Posterior cingulate gyrus (tissue), 11 donors: Measurements from ENCODE around the gene BPIFB1.

Experiments used
- DNase-seq, 10 donors: peaks; one replicate each; pipeline versions ENCODE4 v3.0.0 to v3.0.0-alpha.2; 2020 to 2021; ENCODE audit warnings: mixed read lengths in 3 of 10
- intact Hi-C: fragments of 100-400 bp; cut with DNase I; formaldehyde crosslinking; loops from one replicate; pipeline ENCODE4 v1.15.1; 2023

BPIFB1 gene

DNA sequence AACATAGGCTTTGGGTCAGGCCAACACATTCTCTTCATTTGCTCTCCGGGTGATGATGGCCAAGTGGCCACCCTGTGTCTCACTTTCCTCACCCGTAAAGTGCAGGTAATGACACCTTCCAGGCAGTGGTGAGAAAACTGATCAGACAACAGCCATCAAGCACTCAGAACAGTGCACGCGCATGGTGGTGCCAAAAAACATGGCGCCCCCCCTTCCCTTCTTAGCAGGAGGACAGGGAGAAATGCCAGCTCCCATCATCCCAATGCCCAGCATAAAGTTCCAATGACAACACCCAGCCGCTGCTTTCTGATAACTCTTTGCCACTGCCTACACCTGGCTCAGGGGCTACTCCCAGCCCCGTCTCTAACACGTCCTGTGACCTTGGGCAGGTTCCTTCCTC lies 8.4 kb downstream of the BPIFB1 start:
- intact Hi-C loops, result no loop called here

DNA sequence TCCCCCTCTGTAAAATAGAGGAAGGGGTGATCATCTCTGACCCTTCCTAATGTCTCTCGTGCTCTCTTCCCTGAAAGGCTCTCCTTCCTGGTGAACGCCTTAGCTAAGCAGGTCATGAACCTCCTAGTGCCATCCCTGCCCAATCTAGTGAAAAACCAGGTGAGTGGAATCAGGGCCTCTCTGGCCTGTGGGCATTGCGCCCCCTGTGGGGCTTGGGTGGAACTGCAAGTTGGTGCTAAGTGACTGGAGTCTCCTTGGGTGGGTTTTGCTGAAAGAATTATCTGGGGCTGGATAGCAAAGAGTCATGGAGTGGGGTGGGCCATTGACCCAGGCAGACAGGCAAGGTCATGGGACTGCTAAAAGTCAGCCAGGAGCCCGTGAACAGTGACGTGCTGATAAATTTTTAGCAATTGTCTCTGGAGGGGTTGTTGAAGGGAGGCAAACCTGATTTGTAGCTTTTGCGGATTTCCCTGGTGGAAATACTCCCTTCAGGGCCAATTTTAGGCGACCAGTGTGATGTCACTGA lies 8.9 kb downstream of the BPIFB1 start:
- intact Hi-C loops, result no loop called here

More for the DNA sequence above, 8.4 kb downstream of the BPIFB1 start:
- peak in 2 of 10 donors; percentile 53 for DNase-seq

DNA sequence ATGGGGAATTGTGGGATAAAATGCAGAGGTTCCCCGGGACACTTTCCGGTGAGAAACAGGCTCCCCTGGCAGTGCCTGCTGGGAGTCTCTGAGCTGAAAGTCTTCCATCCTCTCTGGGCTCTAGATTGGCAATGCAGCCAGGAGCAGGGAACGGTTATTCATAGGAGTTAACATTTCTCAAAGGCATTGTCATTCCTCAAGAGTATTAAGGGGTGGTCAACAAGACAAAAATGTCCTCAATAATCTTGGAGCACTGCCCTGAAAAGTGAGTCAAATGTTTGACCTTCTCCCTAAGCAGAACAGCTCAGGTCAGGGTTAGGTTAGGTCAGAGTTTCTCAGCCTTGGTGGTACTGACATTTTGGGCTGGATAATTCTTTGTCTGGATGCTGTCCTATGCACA lies 13.2 kb downstream of the BPIFB1 start:
- intact Hi-C loops, result loop anchor here (5.0 kb wide), 1 partner anchor 34 kb away; no protein-coding TSS in a partner anchor

More for the DNA sequence above, 8.9 kb downstream of the BPIFB1 start:
- DNase-seq, result peak in 7 of 10 donors; percentile 30 to 94 (median 66)

DNA sequence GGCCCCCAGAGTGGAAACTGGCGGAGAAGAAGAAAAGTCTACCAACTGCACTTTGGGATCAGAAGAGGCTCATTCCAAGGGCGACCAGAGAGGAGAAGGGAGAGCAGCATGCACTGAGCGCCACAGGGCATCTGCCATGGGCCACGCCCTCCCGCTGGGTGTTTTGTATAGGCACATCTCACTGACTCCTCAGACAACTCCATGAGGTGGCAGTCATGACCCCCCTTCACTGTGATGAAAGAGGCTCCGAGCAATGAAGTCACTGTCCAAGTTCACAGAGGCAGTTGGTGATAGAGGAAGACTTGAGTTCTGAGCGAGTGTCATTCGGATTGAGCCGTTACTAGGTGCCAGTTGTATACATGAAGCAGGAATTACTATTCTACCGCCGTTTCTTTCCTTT lies 15.4 kb downstream of the BPIFB1 start:
- intact Hi-C loops, result loop anchor here (2.0 to 5.0 kb wide), 2 partner anchors 36 to 396 kb away; no protein-coding TSS in a partner anchor
- no peak for DNase-seq

More for the DNA sequence above, 13.2 kb downstream of the BPIFB1 start:
- no peak for DNase-seq

DNA sequence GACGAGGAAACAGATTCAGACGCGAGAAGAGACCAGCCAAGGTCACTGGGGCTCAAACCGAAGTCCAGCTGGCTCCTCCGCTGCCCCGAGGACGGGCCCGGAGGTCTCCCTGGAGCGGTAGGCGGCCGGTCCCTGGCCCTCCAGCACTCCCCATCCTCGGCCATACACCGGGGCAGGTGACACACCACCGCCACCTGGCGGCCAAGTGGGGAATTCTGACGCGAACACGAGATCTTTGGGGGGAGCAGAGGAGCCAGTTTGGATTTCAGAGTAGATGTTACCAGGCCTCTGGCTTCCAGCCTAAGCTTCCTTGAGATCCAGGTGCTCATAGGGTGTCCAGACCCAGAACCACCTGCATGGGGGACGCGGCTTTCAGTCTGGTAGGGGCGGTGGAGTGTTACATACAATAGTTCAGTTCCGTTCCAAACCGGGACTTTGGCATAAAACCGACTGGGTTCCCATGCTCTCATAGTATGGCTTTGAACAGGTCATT lies 16.1 kb downstream of the BPIFB1 start:
- intact Hi-C loops, result loop anchor here (1.0 to 5.0 kb wide), 3 partner anchors 37 to 396 kb away; no protein-coding TSS in a partner anchor
- peak; percentile 41 to 96 (median 78) for DNase-seq

DNA sequence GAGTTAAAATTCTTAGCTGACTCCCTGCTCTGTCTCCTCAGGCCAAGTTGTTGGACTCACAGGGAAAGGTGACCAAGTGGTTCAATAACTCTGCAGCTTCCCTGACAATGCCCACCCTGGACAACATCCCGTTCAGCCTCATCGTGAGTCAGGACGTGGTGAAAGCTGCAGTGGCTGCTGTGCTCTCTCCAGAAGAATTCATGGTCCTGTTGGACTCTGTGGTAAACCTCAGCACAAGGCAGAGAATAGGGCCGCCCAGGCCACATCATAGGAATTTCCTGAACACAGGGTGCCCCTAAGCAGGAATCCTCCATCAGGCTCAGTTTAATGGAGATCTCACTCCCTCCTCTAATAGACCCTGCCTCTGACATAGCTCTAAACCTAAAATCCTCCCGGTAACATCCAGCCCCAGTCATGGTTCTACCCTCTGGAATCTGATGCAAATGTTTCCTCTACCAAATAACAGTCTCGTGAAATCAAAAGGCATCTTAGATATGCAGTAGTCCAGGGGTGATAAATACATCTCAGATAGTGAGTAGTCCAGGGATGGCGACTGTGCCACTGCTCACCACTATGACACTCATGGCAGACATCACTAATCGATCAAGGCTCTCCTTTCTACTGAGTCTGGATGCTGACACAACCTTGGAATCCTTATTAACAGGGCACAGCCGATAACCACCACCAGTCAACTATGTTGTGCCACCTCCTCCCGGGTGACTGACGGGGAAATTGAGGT lies 18.3 kb downstream of the BPIFB1 start:
- intact Hi-C loops, result no loop called here
- DNase-seq, result peak in 1 of 10 donors; percentile 52

DNA sequence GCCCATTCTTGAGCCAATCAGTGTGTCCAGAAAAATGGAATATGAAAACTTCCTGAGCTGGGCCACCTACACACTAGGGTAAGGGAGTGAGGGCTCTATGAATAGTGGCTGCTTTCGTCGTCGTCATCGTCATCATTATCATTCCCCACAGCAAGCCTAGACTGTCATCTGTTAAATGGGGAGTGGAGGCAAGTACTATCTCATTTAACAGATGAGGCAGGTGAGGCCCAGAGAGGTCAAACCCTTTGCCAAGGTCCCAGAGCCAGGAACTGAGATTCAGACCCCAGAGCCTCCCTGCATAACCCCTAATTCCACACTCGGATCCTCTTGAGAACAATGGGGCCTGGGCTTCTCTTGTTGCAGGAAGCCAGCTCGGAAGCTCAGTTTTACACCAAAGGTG lies 20.6 kb downstream of the BPIFB1 start:
- DNase-seq, result peak in 1 of 10 donors; percentile 36
- intact Hi-C loops, result no loop called here

DNA sequence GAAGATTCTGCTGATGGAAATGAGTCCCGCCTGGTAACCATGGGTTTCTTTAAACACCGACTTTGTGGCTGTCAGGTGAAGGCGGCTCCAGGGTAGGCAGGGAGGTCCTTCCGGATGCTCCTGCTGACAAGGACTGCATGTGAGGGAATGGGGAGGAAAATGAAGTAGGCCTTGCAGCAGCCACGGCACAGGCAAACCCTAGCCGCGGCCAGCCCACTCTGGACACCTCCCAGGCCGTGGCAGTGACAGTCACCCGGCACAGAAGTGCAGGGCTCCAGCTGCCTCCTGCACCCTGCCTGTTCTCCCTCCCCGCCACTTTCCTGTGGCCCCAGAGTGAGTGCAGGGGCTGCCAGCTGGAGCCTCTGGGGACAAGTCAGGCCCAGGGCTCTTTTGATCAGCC lies 21.0 kb downstream of the BPIFB1 start:
- peak in 1 of 10 donors; percentile 57 for DNase-seq
- intact Hi-C loops, result no loop called here

DNA sequence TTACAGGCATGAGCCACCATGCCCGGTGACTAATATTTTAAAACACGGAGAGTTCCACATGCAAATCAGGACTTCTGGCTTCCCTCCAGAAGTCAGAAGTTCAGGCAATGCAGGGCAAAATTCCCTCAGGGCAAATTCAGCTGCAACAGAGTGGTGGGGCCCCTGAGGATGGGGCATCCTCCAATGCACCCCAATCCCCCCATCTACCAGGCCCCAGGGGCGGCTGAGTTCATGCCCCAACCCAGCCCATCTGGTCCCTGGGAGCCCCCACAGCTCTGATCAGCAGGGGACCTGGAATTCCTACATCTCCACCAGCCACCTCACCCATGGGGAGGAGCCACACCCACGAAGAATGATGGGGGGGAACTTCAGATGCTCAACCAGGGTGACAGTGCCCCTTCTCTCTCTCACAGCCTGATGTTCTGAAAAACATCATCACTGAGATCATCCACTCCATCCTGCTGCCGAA lies 22.6 kb downstream of the BPIFB1 start:
- intact Hi-C loops, result no loop called here
- DNase-seq, result peak in 1 of 10 donors; percentile 71

DNA sequence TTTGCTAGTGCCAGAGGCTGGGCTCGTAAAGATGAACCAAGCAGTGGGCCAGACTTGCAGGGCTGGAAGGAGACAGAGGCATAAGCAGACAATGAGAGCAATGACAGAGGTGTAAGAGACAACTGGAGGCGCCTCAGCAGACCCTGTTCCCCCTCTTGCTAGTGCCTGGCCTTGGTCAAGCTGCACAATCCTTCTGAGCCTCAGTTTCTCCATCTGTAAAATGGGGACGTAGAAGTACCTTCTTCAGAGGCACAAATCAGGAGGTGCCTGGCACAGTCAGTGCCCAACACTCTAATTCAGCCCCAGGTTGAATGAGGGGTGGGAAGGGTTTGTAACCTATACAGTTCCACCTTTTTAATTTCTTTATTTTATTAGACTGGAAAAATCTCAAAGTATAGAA lies 23.2 kb downstream of the BPIFB1 start:
- intact Hi-C loops, result no loop called here
- DNase-seq, result no peak

DNA sequence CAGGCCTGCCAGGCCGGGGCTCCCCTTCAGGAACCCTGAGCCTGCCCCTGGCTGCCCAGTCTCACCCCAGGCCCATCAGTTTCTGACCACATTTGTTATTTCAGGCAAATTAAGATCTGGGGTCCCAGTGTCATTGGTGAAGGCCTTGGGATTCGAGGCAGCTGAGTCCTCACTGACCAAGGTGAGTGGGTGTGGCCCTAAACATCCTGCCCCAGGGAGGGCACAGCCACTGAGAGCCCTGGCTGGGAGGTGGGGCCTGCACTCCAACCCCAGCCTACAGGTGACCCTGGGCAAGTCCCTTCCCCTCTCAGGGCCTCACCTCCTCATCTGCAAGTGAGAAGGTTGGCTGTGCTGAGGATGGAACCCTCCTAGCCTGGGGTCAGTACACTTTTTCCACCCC lies 23.8 kb downstream of the BPIFB1 start:
- intact Hi-C loops, result no loop called here
- DNase-seq, result peak in 1 of 10 donors; percentile 76

DNA sequence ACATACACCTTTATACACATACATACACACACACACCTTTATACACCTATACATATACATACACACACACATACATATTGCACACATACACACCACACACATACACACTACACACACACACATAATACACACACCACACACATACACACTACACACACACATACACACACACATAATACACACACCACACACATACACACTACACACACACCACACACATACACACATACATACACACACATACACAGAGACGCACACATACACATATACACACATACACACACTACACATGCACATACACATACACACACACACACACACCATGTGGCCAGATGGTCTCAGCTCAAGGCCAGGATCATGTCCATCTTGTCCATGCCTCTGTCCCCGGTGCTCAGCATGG lies 25.7 kb downstream of the BPIFB1 start:
- DNase-seq, result peak in 1 of 10 donors; percentile 8
- intact Hi-C loops, result no loop called here

DNA sequence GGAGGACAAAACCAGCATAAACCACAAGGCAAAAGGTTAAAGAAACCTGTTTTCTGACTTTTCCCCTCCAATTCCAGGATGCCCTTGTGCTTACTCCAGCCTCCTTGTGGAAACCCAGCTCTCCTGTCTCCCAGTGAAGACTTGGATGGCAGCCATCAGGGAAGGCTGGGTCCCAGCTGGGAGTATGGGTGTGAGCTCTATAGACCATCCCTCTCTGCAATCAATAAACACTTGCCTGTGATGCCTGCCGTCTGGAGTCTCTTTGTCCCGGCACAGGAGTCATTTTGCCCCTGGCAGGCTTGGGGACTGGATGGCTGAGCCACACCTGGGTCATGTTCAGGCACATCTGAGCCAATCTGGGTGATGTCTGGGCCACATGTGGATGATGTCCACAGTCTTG lies 26.6 kb downstream of the BPIFB1 start:
- peak in 1 of 10 donors; percentile 64 for DNase-seq
- intact Hi-C loops, result no loop called here

DNA sequence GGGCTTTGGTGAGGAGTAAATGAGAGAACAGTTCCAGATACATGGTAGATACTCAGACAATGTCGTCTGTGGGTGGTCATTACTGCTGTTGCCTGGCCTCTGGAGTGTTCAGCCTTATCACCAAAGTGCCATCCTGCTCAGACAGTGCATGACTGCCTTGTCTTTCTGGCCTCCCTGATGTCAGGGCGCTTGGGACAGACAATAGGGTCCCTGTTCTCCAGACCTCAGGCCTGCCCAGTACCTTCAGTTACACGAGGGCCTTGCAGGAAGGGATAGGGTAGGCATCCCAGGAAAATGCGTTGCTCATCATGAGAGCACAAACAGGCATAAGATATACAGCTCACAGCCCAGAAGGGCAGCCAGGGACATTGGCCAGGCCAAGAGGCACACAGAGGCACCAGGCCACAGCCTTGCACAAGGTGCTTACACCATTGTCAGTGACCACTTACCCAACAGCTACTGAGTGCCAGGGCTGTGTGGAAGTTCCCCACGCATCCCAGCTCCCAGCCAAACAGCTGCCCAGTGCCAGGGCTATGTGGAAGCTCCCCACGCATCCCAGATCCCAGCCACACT lies 27.4 kb downstream of the BPIFB1 start:
- intact Hi-C loops, result no loop called here

DNA sequence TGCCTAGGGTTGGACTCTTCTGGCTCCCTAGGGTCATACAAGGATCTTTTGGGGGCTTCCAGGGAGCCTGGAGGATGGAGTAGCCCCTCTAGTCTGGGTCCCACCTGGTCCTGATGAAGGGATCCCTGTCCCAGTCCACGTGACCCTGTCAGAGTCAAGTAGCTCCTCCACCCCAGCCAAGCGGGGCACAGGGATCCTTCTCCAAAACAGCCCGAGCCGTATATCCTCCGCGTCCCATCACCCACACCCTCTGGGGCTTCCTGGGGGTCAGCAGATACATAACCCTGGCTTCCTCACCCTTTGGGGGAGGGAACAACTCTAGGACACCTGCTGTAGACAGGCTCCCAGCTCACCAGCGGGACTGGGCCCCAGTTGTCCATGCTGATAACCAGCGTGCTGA lies 28.0 kb downstream of the BPIFB1 start:
- peak in 2 of 10 donors; percentile 66 to 81 for DNase-seq
- intact Hi-C loops, result no loop called here

More for the DNA sequence above, 27.4 kb downstream of the BPIFB1 start:
- peak in 3 of 10 donors; percentile 14 to 40 (median 38) for DNase-seq

DNA sequence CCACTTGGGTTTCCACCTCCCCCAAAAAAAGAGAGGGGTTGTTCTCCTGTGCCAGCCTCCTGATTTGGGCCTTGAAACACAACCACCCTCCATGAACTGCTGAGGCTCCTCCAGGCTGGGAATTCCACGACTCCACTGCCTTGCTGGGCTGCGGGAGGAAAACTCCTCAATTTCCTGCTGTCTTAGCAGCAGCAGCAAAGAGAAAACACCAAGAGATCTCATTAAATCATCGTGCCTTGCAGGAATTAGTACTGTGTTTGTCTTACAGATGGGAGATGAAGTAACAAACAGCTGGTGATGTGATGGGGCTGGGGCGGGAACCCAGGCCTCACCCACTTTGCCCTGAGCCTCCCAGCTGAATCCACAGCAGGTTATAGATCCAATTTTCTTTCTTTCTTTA lies 29.0 kb downstream of the BPIFB1 start:
- DNase-seq, result peak in 1 of 10 donors; percentile 2
- intact Hi-C loops, result no loop called here

DNA sequence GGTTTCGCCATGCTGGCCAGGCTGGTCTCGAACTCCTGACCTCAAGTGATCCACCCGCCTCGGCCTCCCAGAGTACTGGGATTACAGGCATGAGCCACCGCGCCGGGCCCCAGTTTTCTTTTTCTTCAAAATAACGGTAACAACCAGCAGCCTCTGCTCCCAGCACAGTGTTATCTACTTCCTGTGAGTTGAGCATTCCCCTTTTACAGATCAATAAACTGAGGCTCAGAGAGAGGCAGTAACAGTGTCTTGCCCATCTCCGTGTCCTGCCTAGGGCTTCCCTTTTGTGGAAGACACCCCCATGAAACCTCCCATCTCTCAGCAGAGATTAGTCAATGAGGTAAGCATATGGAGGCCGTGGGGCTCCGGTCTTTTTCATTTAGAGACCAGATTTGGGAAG lies 29.6 kb downstream of the BPIFB1 start:
- intact Hi-C loops, result no loop called here
- DNase-seq, result peak in 1 of 10 donors; percentile 34

DNA sequence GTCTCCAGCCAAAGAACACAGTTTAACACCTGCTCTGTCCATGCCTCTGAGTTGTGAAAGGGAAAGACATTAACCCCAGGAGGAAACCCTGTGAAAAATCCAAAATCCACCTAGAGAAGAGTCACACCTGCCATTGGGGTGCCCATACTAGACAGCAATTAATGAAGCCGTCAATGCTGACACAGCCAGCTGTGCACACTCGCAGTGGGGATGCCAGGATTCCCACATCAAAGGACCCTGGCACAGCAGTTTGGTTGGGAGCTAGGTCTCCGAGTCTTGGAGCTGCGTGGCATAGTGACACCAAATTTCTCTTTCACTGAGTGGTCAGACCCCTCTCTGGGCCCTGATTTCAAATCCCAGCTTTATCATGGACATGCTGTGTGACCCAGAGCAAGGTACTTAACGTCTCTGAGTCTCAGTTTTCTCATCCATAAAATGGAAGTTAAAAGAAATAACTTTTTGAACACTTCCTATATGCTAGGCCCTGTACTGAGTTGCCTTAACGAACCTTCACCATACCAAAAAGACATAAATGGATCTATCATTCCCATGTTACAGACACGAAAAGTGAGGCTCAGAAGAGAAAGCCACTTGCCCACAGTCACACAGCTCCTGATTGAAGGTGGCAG lies 30.8 kb downstream of the BPIFB1 start:
- peak in 2 of 10 donors; percentile 26 to 31 for DNase-seq
- intact Hi-C loops, result no loop called here

DNA sequence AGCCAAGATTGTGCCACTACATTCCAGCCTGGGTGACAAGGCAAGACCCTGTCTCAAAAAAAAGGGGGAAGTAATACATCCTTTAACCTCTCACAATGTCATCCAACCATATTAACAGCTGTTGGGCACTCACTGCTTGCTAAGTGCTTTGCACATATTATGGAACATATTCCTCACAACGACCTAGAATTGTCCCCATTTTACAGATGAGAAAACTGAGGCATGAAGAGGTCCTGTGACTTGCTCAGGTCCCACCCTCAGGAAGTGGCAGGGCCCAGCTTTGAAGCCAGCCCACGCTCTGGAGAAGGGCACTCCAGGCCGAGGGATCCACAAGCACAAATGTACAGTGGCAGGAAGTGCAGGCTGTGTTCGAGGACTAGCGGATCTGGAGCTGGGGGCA lies 33.3 kb downstream of the BPIFB1 start:
- DNase-seq, result no peak
- intact Hi-C loops, result no loop called here

DNA sequence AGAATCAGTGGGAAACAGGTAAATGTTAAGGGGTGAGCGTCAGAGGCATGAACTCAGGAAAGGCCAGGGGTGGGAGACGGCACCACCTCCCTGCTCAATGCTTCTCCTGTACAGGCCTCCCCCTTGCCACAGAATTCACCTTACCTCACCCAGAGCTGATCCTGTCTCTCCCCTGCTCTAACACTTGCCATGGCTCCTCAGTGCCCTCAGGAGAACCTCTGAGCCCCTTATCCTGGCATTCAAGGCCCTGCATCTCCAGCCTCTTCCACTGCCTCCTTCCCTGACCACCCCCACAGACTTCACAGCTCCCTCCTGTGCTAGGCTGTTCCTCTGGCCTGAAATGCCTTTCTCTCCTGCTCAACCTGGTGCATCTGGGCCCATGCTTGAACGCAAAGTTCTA lies 33.9 kb downstream of the BPIFB1 start:
- DNase-seq, result no peak
- intact Hi-C loops, result no loop called here
